Measurements from ENCODE around the gene TEX261.

DNA sequence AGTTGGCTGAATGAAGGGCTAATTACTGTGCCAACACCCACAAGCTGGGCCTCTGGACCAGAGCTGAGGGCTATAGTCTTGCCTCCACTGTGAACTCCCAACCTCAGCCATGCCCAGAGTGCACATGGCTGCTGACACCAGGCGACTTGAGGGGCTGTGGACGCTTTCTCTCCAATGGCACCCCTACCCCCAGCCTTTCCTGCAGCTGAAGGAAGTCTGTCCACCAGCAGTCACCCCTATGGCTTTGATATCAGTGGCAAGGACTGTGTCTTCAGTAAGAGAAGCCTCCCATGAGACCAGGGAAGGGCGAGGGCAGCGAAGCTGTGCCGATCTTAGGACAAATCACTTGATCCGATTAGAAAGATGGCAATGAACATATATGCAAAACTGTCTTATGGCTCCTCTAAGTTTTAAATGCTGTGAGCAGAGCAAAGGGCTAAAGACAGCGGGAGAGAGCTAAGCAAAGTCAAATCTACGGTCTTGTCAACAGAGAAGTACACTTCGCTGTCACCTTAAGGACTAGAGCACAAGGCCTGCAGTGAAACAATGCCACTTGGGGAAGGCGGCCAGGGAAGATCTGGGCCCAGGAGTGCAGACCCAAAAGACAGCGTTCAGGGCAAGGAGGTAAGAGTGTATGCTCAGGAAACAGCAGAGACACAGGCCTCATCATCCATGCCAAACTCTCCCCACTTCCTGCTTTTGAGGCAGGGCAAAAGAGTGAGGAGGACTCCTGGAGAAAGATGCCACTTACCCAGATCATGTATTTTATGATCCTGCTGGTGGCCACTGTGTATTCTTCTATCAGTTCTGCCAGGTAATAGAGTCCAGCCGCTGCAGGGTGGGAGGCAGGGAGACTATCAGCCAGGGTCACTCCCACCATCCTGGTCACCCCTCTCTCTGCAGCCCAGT, 1.5 kb downstream of the TEX261 start:
- TF ChIP-seq, protein P1, sequence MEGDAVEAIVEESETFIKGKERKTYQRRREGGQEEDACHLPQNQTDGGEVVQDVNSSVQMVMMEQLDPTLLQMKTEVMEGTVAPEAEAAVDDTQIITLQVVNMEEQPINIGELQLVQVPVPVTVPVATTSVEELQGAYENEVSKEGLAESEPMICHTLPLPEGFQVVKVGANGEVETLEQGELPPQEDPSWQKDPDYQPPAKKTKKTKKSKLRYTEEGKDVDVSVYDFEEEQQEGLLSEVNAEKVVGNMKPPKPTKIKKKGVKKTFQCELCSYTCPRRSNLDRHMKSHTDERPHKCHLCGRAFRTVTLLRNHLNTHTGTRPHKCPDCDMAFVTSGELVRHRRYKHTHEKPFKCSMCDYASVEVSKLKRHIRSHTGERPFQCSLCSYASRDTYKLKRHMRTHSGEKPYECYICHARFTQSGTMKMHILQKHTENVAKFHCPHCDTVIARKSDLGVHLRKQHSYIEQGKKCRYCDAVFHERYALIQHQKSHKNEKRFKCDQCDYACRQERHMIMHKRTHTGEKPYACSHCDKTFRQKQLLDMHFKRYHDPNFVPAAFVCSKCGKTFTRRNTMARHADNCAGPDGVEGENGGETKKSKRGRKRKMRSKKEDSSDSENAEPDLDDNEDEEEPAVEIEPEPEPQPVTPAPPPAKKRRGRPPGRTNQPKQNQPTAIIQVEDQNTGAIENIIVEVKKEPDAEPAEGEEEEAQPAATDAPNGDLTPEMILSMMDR (IDR thresholded peaks at IDR 0.05; ENCODE audit: low read length): no peak
- TF ChIP-seq EZH2 (optimal IDR thresholded peaks at IDR 0.05; ENCODE audit: low read depth, low read length) (no peak), EZH2phosphoT487 (IDR thresholded peaks at IDR 0.05; ENCODE audit: low read length) (no peak)
